Measurements from ENCODE around the gene CBFA2T3. TPM values are rescaled to one million over a fixed set of nuclear protein-coding genes. Genes with fewer than 3 reads are reported as not detected.

The CBFA2T3 gene
- total and polyA plus RNA-seq, 2 of the 8 experiments (the other 6 are each of a cell fraction or from before 2014, with no cell fraction given): 0.51 to 1.3 TPM

- peak overlapping the region; percentile 86 for H3K56ac ChIP-seq (replicated peaks; ENCODE audit: insufficient read length, low read depth, low read length)
- no peaks in the 10 kb centered on the region for H3K79me2 ChIP-seq (ENCODE audit: control insufficient read depth in 1 of 2, insufficient read depth in 2 of 2, low read length in 2 of 2)
- peaks cover 0 to 4% of the 10 kb centered on the region in 2 experiments; a peak in 1 of 4 replicates for H3K9me3 ChIP-seq (ENCODE audit: insufficient read depth in 2 of 2, low read depth in 1 of 2, low read length in 1 of 2)
- no peak for DNase-seq (ENCODE audit: low read depth in 1 of 2, low spot score in 2 of 2)
- H3K4ac ChIP-seq (replicated peaks; ENCODE audit: insufficient read length, low read depth, low read length): no peak overlapping the region
- CTCF ChIA-PET (ENCODE audit: partially characterized antibody): no interaction called here
- H3K14ac ChIP-seq (ENCODE audit: insufficient read length): no peak overlapping the region
- H4K91ac ChIP-seq (replicated peaks; ENCODE audit: insufficient read length, low read length): no peak overlapping the region
- H3K18ac ChIP-seq (ENCODE audit: extremely low read depth, low read length): no peak overlapping the region
- H3K9ac ChIP-seq (replicated peaks in 1 of 4; ENCODE audit: extremely low read depth in 1 of 4, low read depth in 3 of 4, low read length in 3 of 4): no peak overlapping the region
- H2BK20ac ChIP-seq (ENCODE audit: low read length): no peak overlapping the region
- no peak overlapping the region for H3K4me2 ChIP-seq (ENCODE audit: insufficient read depth in 1 of 2, low read depth in 2 of 2, low read length in 2 of 2)
- no peak overlapping the region for H2BK5ac ChIP-seq (ENCODE audit: low read depth, low read length)
- H3K36me3 ChIP-seq (ENCODE audit: control insufficient read depth in 2 of 4, insufficient read depth in 4 of 4, low read length in 3 of 4): no peaks in the 10 kb centered on the region
- no peak overlapping the region for H2AK5ac ChIP-seq (ENCODE audit: low read depth, low read length)
- no peak overlapping the region for H4K8ac ChIP-seq (ENCODE audit: extremely low read depth, insufficient read depth, low read length)
- H2BK12ac ChIP-seq (ENCODE audit: low read depth, low read length): no peak overlapping the region
- H3K27ac ChIP-seq (ENCODE audit: low read depth, low read length): no peak overlapping the region
- no peaks in the 10 kb centered on the region for H3K79me1 ChIP-seq (ENCODE audit: low read depth, low read length)
- no peak for FAIRE-seq
- H3K23me2 ChIP-seq (ENCODE audit: low read depth, low read length): peaks cover 5% of the 10 kb centered on the region; the same call in 1 of the 2 replicates
- no peak overlapping the region for H2BK120ac ChIP-seq (replicated peaks; ENCODE audit: low read depth, low read length)
- H3K23ac ChIP-seq (ENCODE audit: insufficient read length): no peak overlapping the region
- peaks cover 0 to 3% of the 10 kb centered on the region in 2 experiments for H4K20me1 ChIP-seq (replicated peaks in 1 of 2; ENCODE audit: control insufficient read depth in 1 of 2, insufficient read depth in 2 of 2, low read length in 2 of 2)
- H2BK15ac ChIP-seq (ENCODE audit: low read length): no peak overlapping the region
- H4K5ac ChIP-seq (ENCODE audit: insufficient read length, low read depth, low read length): no peak overlapping the region
- H3K4me1 ChIP-seq (replicated peaks in 1 of 4; ENCODE audit: control insufficient read depth in 3 of 4, insufficient read depth in 4 of 4, low read length in 3 of 4): peaks cover 0 to 6% (median 2%) of the 10 kb centered on the region in 4 experiments; a peak in 2 of 7 replicates
- POLR2A ChIA-PET (ENCODE audit: partially characterized antibody): no interaction called here
- no peak overlapping the region for H3K4me3 ChIP-seq (ENCODE audit: extremely low read depth in 1 of 4, insufficient read depth in 2 of 4, low read depth in 3 of 4, low read length in 4 of 4)
- no peaks in the 10 kb centered on the region for H3K27me3 ChIP-seq (replicated peaks in 1 of 4; ENCODE audit: control insufficient read depth in 3 of 4, extremely low read depth in 1 of 4, insufficient read depth in 3 of 4, low read length in 3 of 4)
- H2AFZ ChIP-seq (ENCODE audit: low read length): no peak overlapping the region
- TF ChIP-seq TCF12 (IDR thresholded peaks at IDR 0.05; ENCODE audit: low read depth, low read length) (no peak), TBP (IDR thresholded peaks at IDR 0.05; ENCODE audit: low read depth, low read length) (no peak), KDM5A (IDR thresholded peaks at IDR 0.05; ENCODE audit: low read length) (no peak), MAX (IDR thresholded peaks at IDR 0.05) (no peak), RAD21 (IDR thresholded peaks at IDR 0.05 in 1 of 2, conservative IDR thresholded peaks at IDR 0.05 in 1 of 2; ENCODE audit: low read depth in 2 of 2, low read length in 2 of 2) (no peak), USF2 (IDR thresholded peaks at IDR 0.05; ENCODE audit: low read length) (no peak), SIN3A (conservative IDR thresholded peaks at IDR 0.05 in 1 of 2, IDR thresholded peaks at IDR 0.05 in 1 of 2; ENCODE audit: low read depth in 1 of 2, low read length in 2 of 2) (no peak), RFX5 (IDR thresholded peaks at IDR 0.05; ENCODE audit: borderline replicate concordance, low read depth, low read length) (no peak), ATF3 (IDR thresholded peaks at IDR 0.05; ENCODE audit: insufficient read depth, low read depth, low read length) (no peak), CBX5 (IDR thresholded peaks at IDR 0.05; ENCODE audit: low read depth, low read length) (no peak), BCL11A (IDR thresholded peaks at IDR 0.05; ENCODE audit: low read depth in 2 of 2, low read length in 2 of 2) (no peak), BACH1 (IDR thresholded peaks at IDR 0.05; ENCODE audit: low read length) (no peak), SIX5 (IDR thresholded peaks at IDR 0.05; ENCODE audit: low read depth, low read length) (no peak)
These were observed 12.4 kb downstream of the CBFA2T3 start for GRCh38 chr16:88964636-88965035.
